Fibroblast of mammary gland (primary cell): ENCODE measurements around the gene GRIK2.

Source experiments
- DNase-seq: peaks from one replicate; pipeline ENCODE4 v3.0.0-alpha.2; 2010; ENCODE audit warnings: low read depth
- H3K4me3 ChIP-seq: 2 replicates; pipeline ENCODE4 v1.5.1; 2011; ENCODE audit warnings: low read depth, mild to moderate bottlenecking, low read length, moderate library complexity; ENCODE audit not compliant: control insufficient read depth
- TF ChIP-seq, protein P1 (sequence below): conservative IDR thresholded peaks from 2 replicates; pipeline ENCODE4 v1.5.1; 2011; ENCODE audit warnings: low read depth, low read length, inconsistent platforms; ENCODE audit not compliant: control insufficient read depth, insufficient read depth

The GRIK2 gene

DNA sequence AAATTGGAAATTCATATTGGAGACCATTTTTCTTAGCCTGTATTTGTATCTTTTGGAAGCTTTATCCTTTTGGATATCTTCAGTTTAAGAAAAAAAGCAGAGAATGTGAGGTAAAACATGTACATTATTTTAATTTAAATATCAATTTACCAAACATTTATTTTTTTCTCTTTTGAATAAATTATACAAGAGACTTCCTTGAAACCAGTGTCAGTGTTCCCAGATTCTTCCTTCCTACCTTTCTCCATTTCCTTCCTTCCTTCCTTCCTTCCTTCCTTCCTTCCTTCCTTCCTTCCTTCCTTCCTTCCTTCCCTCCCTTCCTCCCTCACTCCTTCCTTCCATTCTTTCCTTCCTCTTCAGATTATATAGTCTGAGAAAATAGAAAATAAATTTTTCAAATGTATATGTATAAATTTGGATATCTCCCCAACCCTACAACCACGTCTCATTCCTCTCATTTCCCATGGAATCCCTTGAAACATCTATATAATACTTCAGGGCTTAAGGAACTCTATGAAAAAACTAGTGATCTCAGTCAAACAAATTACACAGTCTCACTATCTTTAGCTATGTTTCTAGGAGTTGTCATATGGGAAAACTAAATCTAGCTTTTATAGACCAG lies 528.4 kb downstream of the GRIK2 start:
- TF ChIP-seq, protein P1, sequence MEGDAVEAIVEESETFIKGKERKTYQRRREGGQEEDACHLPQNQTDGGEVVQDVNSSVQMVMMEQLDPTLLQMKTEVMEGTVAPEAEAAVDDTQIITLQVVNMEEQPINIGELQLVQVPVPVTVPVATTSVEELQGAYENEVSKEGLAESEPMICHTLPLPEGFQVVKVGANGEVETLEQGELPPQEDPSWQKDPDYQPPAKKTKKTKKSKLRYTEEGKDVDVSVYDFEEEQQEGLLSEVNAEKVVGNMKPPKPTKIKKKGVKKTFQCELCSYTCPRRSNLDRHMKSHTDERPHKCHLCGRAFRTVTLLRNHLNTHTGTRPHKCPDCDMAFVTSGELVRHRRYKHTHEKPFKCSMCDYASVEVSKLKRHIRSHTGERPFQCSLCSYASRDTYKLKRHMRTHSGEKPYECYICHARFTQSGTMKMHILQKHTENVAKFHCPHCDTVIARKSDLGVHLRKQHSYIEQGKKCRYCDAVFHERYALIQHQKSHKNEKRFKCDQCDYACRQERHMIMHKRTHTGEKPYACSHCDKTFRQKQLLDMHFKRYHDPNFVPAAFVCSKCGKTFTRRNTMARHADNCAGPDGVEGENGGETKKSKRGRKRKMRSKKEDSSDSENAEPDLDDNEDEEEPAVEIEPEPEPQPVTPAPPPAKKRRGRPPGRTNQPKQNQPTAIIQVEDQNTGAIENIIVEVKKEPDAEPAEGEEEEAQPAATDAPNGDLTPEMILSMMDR, result no peak
- H3K4me3 ChIP-seq, result no peak overlapping the region
- DNase-seq, result no peak

DNA sequence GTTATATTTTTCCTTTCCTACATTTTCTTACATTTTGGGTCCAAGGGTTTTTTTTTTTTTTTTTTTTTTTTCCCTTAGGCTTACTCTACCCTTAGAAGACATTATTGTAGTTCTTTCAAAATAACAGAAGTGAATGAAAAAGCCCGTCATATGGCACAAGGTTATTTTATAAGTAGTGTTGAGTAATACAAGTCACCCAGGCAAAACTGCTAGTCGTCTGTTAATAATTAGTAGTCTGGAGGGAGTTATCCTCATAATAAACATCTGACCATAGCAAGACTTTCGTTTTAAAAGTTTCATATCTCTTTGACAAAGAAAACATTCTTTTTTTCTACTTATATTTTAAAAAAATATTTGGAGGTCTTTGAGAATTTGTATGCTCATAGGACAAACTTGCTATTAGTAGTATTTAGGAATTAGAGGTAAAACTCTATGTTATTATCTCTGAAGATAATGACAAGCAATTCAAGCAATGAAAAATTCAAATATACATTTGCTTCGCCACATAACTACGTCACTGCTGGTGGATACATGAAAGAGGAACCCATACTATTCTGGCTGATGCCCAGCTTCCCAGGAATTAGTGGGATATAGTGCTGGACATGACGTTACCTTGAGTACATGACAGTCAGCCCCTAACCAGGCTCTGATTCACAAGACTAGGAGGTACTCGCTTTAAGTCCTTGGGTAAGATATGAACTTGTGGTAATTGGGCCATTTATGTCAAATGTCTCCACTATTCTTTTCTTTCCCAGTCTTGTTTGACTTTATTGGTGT lies 532.8 kb downstream of the GRIK2 start:
- peak; percentile 52 for DNase-seq
- H3K4me3 ChIP-seq, result no peak overlapping the region
- TF ChIP-seq, protein P1, result no peak

DNA sequence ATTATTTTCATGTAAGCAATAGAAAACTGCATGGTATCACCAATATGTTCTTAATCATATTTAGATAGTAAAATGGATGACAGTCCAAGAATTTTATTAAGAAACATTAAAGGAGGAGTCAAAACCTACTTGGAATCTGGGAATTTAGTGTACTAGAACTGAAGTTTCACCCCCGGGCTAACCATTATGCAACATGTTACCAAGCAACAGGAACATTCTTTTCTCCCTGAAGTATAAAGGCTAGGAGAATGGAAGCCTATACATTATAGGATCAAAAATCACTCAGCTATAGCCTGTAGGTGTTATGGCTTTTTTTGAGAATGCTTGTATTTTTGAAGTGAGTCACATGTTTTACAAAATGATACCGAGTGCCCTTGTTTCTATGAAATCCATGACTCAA lies 538.3 kb downstream of the GRIK2 start:
- TF ChIP-seq, protein P1, result no peak
- no peak for DNase-seq
- H3K4me3 ChIP-seq, result no peak overlapping the region

- H3K4me3 ChIP-seq, result no peak overlapping the region
- no peak for DNase-seq
- TF ChIP-seq, protein P1, result no peak
Measured at GRCh38 chr6:101932704-101933103, 539.2 kb downstream of the GRIK2 start.

DNA sequence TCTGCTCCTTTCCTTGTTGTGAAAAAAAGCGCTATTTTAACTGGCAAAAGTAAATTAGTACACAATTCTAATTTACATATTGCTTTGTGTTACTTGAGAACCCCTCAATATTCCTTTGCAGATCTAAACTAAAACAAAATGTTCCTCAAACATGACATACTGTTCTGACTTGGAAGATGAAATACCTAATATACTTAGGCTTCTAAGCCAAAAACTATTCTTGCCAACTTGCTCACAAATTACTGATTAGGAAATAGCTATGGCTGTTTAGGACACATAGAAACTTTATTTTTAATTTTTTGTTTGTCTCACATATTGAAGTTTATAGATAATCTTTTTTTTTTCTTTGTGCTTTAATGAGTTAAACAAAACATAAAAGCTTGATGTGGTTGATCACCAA lies 542.2 kb downstream of the GRIK2 start:
- DNase-seq, result peak; percentile 18
- H3K4me3 ChIP-seq, result no peak overlapping the region
- TF ChIP-seq, protein P1, result no peak

GRCh38 chr6:101936516-101936915 lies 543.0 kb downstream of the GRIK2 start:
- no peak overlapping the region for H3K4me3 ChIP-seq
- DNase-seq, result peak; percentile 28
- TF ChIP-seq, protein P1, result no peak
